Endometrial microvascular endothelial cells (primary cell): ENCODE data around the gene ARAP2. TPM values are rescaled to one million over a fixed set of nuclear protein-coding genes. Genes with fewer than 3 reads are reported as not detected.

Experiments
- in situ Hi-C: cut with HindIII; loops from 2 replicates; pipeline ENCODE4 v1.10.0; 2017; ENCODE audit warnings: low sequenced_read_pairs, low pct_unique_long_range_greater_than_20kb; ENCODE audit errors: inconsistent ontology term
- total RNA-seq: library from RNA; depleted of rRNA; stranded (reverse); fragments of >200 nt; gene quantifications from one replicate; pipeline ENCODE4 v1.2.3, GENCODE V29; 2015; ENCODE audit errors: inconsistent ontology term

The ARAP2 gene
- total RNA-seq, 1 donor from 2014 or later, result 4.7 TPM

GRCh38 chr4:36027203-36027602 is 217.1 kb downstream of the ARAP2 start:
- in situ Hi-C loops, result no loop called here

GRCh38 chr4:36026348-36026880 is 217.9 kb downstream of the ARAP2 start:
- in situ Hi-C loops, result no loop called here

GRCh38 chr4:36024901-36025660 is 219.2 kb downstream of the ARAP2 start:
- in situ Hi-C loops, result no loop called here

- in situ Hi-C loops, result no loop called here
Measured at GRCh38 chr4:36020351-36020750, 224.0 kb downstream of the ARAP2 start.

Other genes with a start within 250 kb of the ARAP2 start
- gene DTHD1, start 37.1 kb upstream of the ARAP2 start, total RNA-seq, result not detected